ENCODE results near the gene NBPF12.
"Not testable (repeated sequence)": the region's sequence is repeated elsewhere in the genome, so short reads cannot be mapped to it uniquely, and the experiment has no call there.

- not testable (repeated sequence) for TF ChIP-seq CTCF (conservative IDR thresholded peaks at IDR 0.05 in 1 of 2, IDR thresholded peaks at IDR 0.05 in 1 of 2; ENCODE audit: extremely low read depth in 1 of 2, insufficient read depth in 1 of 2, low read depth in 1 of 2, low read length in 2 of 2); EZH2 (IDR thresholded peaks at IDR 0.05; ENCODE audit: borderline replicate concordance, low read length)
Observed at GRCh38 chr1:146922614-146923013, 15.5 kb upstream of the NBPF12 start.

All from mammary epithelial cell (primary cell).